Activated T-cell treated with anti-CD3 and anti-CD28 coated beads, Interleukin-2, amount 50 U/mL, for 24 hours (primary cell): Measurements from ENCODE around the gene GLT8D1.
"Not testable (repeated sequence)": the region's sequence is repeated elsewhere in the genome, so short reads cannot be mapped to it uniquely, and the experiment has no call there.

ENCODE experiments used
- DNase-seq: peaks from one replicate; pipeline ENCODE4 v3.0.0-alpha.2; 2020
- H3K27ac Mint-ChIP-seq: 2 replicates; pipeline ENCODE4 v1.8.0; 2020; ENCODE audit warnings: mild to moderate bottlenecking, mixed read lengths
- H3K27me3 Mint-ChIP-seq: 2 replicates; pipeline ENCODE4 v1.8.0; 2020; ENCODE audit warnings: mixed read lengths
- H3K36me3 Mint-ChIP-seq: 2 replicates; pipeline ENCODE4 v1.8.0; 2020; ENCODE audit warnings: low read depth, mixed read lengths
- H3K4me1 Mint-ChIP-seq: 2 replicates; pipeline ENCODE4 v1.8.0; 2020; ENCODE audit warnings: low read depth, mixed read lengths
- H3K4me3 Mint-ChIP-seq: 2 replicates; pipeline ENCODE4 v1.8.0; 2020; ENCODE audit warnings: mild to moderate bottlenecking, moderate library complexity, mixed read lengths
- H3K9me3 Mint-ChIP-seq: 2 replicates; pipeline ENCODE4 v1.8.0; 2020; ENCODE audit warnings: mixed read lengths

The GLT8D1 gene

DNA sequence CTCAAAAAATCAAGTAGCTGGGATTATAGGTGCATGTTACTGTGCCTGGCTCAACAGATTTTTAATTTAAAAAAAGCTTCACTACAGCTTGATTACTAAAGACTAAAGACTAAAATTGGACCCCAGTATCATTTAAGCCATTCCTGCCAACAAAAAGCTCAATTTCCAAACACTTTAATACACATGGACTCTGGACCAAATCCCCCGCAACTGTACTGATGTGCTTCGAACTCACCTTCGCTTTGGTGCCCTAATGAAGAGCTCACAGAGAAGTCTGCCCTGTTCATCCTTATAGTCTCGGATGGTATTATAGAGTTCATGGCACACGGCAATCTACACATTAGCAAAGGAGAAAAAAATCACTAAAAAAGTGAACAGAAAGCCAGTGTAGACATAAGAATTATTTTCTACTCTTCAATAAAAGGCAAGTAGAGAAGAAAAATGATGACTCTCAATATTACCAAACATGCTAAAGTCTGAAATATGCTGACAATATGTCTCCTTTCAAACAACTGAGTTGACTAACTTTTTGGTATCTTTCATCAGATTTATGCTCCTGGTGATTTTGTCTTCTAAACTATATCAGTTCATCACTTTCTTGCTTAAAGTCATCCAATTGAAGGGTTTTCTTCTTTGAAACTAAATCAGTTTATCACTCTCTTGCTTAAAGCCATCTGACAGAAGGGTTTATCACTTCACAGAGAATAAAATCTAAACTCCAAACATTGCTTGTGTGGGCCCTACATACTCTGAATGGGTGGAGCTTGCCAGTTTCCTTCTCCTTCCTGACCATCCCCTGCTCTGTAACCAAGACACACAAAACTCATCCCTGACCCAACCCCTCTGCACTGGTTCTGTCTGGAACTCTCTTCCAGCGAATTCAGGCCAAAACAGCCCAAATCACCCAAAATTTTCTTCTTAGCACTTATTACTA, 27.1 kb downstream of the GLT8D1 start:
- DNase-seq, result no peak
- peaks cover 79% of the 10 kb centered on the region for H3K36me3 Mint-ChIP-seq
- H3K27me3 Mint-ChIP-seq, result no peaks in the 10 kb centered on the region
- H3K27ac Mint-ChIP-seq, result peak overlapping the region; percentile 96
- H3K9me3 Mint-ChIP-seq, result no peaks in the 10 kb centered on the region
- H3K4me1 Mint-ChIP-seq, result peaks cover 58% of the 10 kb centered on the region
- no peak overlapping the region for H3K4me3 Mint-ChIP-seq

DNA sequence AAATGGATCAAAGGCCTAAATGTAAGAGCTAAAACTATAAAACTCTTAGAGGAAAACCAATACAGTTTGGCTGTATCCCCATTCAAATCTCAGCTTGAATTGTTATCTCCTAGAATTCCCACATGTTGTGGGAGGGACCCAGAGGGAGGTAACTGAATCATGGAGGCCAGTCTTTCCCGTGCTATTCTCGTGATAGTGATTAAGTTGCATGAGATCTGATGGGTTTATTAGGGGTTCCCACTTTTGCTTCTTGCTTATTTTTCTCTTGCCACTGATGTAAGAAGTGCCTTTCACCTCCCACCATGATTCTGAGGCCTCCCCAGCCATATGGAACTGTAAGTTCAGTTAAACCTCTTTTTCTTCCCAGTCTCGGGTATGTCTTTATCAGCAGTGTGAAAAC, 29.4 kb downstream of the GLT8D1 start:
- H3K9me3 Mint-ChIP-seq, H3K27me3 Mint-ChIP-seq, H3K4me3 Mint-ChIP-seq, DNase-seq: not testable (repeated sequence)
- Mint-ChIP-seq H3K27ac (peak overlapping the region; percentile 7), H3K36me3 (peaks cover 82% of the 10 kb centered on the region), H3K4me1 (peaks cover 56% of the 10 kb centered on the region)

DNA sequence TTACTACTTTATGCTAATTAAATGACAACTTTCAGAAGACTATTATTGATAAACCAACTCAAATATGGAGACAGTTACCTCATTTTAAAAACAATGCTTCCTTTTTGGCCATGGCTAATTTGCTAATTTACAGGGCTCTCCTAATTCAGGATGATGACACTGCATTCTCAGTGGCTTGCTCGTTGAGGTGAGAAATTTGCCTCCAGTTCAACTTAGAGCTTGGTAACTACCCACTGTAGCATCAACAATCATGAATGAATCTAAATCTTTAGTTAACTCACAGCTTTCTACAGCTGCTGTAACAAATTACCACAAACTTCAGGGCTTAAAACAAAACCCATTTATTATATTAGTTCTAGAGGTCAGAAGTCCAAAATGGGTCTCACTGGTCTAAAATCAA, 33.9 kb downstream of the GLT8D1 start:
- Mint-ChIP-seq H3K4me3 (peak overlapping the region; percentile 43), H3K4me1 (peaks cover 44% of the 10 kb centered on the region), H3K27me3 (no peaks in the 10 kb centered on the region), H3K9me3 (no peaks in the 10 kb centered on the region), H3K36me3 (peaks cover 74% of the 10 kb centered on the region), H3K27ac (peak overlapping the region; percentile 95)
- DNase-seq, result no peak

DNA sequence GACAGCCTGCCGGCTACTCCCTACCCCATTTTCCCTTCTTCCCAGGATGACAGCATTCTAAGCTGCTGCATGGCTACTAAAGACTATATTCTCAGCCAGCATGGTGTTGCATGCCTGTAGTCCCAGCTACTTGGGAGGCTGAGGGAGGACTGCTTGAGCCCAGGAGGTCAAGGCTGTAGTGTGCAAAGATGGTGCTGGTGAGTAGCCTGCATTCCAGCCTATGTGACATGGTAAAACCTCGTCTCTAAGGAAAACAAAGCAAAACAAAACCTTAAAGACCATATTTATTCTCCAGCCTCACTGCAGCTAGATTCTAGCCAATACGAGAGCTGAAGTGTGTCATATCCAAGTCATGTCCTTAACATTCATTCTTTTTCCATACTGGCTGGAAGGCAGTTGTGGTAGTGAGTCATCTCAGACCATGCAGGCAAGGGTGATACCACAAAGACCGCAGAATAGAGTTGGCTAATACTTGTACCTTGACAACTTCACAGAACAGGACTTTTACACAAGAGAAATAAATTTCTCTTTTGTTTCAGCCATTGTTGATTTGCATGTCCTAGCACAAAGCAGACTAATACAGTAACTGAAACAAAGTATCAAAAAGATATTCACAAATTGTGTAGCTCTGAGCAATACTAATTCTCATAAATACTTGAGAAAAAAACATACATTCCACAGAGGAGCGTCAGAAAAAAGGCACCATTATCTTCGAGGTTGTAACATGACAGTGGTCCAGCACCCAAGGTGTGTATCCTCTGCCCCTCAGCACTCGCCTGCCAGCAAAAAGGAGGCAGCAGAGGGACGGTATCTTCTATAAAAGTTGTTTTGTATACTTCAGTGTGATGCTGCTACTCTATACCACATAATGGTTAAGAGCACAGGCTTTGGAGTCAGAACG, 34.7 kb downstream of the GLT8D1 start:
- Mint-ChIP-seq H3K9me3 (no peaks in the 10 kb centered on the region), H3K4me3 (peak overlapping the region; percentile 52), H3K4me1 (peaks cover 42% of the 10 kb centered on the region), H3K27me3 (no peaks in the 10 kb centered on the region), H3K36me3 (peaks cover 74% of the 10 kb centered on the region), H3K27ac (peak overlapping the region; percentile 95)
- DNase-seq, result peak; percentile 37

DNA sequence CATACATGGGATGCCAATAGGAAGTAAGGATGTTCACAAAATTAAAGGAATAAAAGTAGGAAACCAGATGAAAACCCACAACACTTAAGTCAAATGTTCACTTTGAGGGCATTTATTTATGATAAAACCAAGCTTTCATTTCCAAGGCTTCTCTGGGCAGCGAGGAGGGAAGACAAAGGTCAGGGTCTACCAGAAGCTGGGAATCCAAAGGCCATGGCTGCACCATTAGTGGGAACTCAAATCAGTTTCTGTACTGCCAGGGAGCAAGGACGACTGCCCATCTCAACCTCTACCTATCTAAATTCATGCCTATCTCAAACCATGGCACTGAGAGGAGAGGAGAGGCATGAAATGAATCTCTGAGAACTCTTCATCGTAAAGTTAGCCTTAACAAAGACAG, 42.5 kb downstream of the GLT8D1 start:
- no peaks in the 10 kb centered on the region for H3K27me3 Mint-ChIP-seq
- H3K9me3 Mint-ChIP-seq, result no peaks in the 10 kb centered on the region
- peaks cover 5% of the 10 kb centered on the region for H3K4me1 Mint-ChIP-seq
- no peak for DNase-seq
- H3K4me3 Mint-ChIP-seq, result no peak overlapping the region
- H3K27ac Mint-ChIP-seq, result peak overlapping the region; percentile 61
- H3K36me3 Mint-ChIP-seq, result peaks cover 85% of the 10 kb centered on the region

DNA sequence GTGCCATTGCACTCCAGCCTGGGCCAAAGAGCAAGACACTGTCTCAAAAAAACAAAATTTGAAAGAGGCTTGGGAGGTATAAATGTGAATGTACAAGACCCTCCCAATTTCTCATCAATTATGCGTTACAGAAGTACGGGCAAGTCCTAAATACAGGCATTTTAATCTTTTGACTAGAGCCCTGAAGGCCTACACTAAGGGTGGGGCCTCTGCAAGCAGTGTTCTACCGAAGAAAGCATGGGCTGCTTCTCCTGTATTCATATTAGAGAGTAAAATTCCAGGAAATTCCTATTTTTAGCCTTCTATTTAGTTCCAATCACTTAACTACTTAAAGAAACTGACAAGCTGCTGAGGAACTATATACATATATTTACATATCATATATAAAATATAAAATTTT, 45.5 kb downstream of the GLT8D1 start:
- no peak for DNase-seq
- Mint-ChIP-seq H3K4me1 (peaks cover 15% of the 10 kb centered on the region), H3K4me3 (no peak overlapping the region), H3K27me3 (no peaks in the 10 kb centered on the region), H3K36me3 (peaks cover 87% of the 10 kb centered on the region), H3K9me3 (no peaks in the 10 kb centered on the region), H3K27ac (no peak overlapping the region)

DNA sequence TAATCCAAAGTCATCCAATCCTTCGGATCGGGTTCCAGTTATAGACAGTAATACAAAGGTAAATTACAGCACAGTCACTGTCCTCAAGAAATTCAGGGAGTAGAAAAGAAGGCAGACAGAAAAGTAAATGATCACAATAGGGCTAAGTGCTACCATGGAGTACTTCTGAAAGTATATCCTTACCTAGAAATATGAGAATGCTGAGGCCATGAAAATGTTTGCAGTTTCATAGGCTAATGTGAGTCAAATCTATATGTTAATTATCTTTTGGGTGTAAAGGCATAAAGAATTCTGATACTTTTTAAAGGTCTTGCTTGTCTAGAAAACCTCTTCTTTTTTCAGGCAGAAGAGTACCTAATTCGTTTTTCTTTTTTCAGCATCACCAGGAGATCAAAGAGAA, 49.7 kb downstream of the GLT8D1 start:
- Mint-ChIP-seq H3K36me3 (peaks cover 92% of the 10 kb centered on the region), H3K27ac (peak overlapping the region; percentile 48), H3K4me3 (no peak overlapping the region), H3K4me1 (peaks cover 12% of the 10 kb centered on the region), H3K9me3 (no peaks in the 10 kb centered on the region), H3K27me3 (no peaks in the 10 kb centered on the region)
- no peak for DNase-seq

DNA sequence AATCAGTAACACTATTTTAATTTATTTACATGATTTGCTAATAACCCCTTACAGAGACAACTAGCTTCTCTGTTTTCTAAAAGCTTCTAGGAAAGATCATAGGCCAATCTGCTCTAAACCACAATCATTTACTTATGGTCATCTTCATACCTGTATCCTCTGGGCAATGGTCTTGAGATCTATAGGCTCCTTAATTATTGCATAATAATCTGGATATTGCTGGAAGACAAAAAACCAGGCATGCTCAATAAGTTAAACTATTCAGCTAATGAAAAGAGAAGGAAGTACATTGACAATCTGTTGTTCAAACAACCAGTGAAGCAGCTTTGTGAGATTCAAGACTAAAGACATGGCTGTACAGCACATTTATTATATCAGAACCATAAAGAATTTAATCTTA, 54.0 kb downstream of the GLT8D1 start:
- Mint-ChIP-seq H3K36me3 (peaks cover 90% of the 10 kb centered on the region), H3K27ac (no peak overlapping the region), H3K9me3 (no peaks in the 10 kb centered on the region), H3K27me3 (no peaks in the 10 kb centered on the region), H3K4me3 (no peak overlapping the region), H3K4me1 (peaks cover 15% of the 10 kb centered on the region)
- DNase-seq, result no peak

DNA sequence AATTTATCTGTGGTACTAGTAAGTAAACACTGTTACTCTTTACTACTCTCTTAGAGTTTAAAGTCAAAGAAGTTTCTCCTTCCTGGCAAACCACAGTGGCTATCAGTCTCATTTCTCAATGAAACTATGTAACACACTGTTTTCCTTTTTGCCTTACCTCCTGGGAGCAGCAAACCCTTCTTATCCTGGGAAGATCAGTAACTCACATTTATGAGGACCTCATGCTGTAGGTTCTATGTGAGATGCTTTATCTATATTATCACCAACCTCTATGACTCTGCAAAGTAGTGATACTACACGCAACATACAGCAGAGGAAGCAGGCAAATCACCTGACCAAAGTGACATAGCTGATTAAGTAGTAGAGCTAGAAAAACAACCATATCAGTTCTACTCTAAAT, 55.2 kb downstream of the GLT8D1 start:
- no peaks in the 10 kb centered on the region for H3K27me3 Mint-ChIP-seq
- H3K4me3 Mint-ChIP-seq, result no peak overlapping the region
- peaks cover 89% of the 10 kb centered on the region for H3K36me3 Mint-ChIP-seq

DNA sequence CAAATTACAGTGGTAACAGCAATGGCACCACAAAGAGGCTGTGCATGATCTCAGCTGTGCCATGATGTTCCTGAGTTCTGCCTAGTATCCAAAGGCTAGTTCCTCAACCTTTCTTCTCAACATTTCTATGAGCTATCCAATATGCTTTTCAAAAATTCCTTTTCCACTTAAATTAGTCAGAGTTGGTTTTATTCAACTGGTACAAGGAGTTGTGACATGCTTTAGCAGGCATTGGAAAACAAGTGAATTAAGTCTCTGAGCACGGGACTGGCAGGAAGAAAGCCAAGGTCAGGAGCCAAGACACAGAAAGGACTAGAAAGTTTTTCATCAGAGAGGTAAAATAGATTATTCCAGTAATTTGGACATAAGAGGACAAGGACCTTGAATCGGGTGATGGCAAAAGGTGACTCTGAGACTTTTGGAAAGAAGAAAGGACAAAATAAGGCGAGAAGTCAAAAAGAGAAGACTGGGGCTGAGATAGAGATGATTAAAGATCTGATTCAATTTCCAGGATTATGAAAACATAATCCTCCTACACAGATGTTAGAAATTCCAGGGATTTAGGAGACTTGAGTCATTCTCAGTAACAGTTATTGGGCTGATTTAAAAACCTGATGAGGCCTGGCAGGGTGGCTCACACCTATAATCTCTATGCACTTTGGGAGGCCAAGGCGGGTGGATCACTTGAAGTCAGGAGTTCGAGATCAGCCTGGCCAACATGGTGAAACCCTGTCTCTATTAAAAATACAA, 56.0 kb downstream of the GLT8D1 start:
- H3K27ac Mint-ChIP-seq, result no peak overlapping the region
- H3K27me3 Mint-ChIP-seq, result no peaks in the 10 kb centered on the region
- H3K36me3 Mint-ChIP-seq, result peaks cover 90% of the 10 kb centered on the region
- H3K4me1 Mint-ChIP-seq, result peaks cover 5% of the 10 kb centered on the region
- H3K9me3 Mint-ChIP-seq, result no peaks in the 10 kb centered on the region
- H3K4me3 Mint-ChIP-seq, result no peak overlapping the region
- no peak for DNase-seq

More for the DNA sequence above, 55.2 kb downstream of the GLT8D1 start:
- Mint-ChIP-seq H3K27ac (peak overlapping the region; percentile 34), H3K4me1 (peaks cover 7% of the 10 kb centered on the region), H3K9me3 (no peaks in the 10 kb centered on the region)
- no peak for DNase-seq

DNA sequence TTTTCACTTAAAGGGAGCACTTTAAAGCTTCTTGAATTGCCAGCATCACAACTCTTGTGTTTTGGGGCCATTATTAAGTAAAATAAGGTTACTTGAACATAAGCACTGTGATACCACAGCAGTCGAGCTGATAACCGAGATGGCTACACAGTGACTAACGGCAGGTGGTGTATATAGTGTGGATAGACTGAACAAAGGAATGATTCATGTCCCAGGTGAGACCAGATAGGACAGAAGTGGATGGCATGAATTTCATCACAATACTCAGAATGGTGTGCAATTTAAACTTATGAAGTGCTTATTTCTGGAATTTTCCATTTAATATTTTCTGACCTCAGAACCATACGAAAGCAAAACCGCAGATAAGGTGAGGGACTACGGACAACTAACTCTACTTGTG, 60.0 kb downstream of the GLT8D1 start:
- H3K27me3 Mint-ChIP-seq, result no peaks in the 10 kb centered on the region
- H3K9me3 Mint-ChIP-seq, result no peaks in the 10 kb centered on the region
- DNase-seq, result no peak
- H3K4me1 Mint-ChIP-seq, result peaks cover 3% of the 10 kb centered on the region
- peaks cover 89% of the 10 kb centered on the region for H3K36me3 Mint-ChIP-seq
- no peak overlapping the region for H3K4me3 Mint-ChIP-seq
- no peak overlapping the region for H3K27ac Mint-ChIP-seq
